HL-60 (cell line): Measurements from ENCODE around the gene LZTR1.

Source experiments
- DNase-seq, 2 experiments: peaks; one replicate each; pipeline ENCODE4 v3.0.0-alpha.2; 2010 to 2020; ENCODE audit warnings: low read depth in 1 of 2, low spot score in 1 of 2
- H3K27ac ChIP-seq: fragments of 250-450 bp; sonication (Bioruptor Pico); replicated peaks from 2 replicates; pipeline ENCODE4 v1.5.1; 2020; ENCODE audit warnings: mild to moderate bottlenecking, moderate library complexity
- H3K27me3 ChIP-seq: fragments of 250-450 bp; sonication (Bioruptor Pico); 2 replicates; pipeline ENCODE4 v1.5.1; 2021; ENCODE audit warnings: mild to moderate bottlenecking, moderate library complexity; ENCODE audit not compliant: insufficient read depth, poor library complexity, severe bottlenecking
- H3K4me3 ChIP-seq: replicated peaks from 2 replicates; pipeline ENCODE4 v1.5.1; 2011; ENCODE audit warnings: mild to moderate bottlenecking, control low read depth, low read length; ENCODE audit not compliant: insufficient read depth
- GABPA ChIP-seq: IDR thresholded peaks from 2 replicates; pipeline ENCODE4 v1.6.1; 2012; ENCODE audit warnings: low read depth
- POLR2AphosphoS5 ChIP-seq: IDR thresholded peaks from 2 replicates; pipeline ENCODE4 v1.6.1; 2012; ENCODE audit warnings: low read depth
- SPI1 ChIP-seq: IDR thresholded peaks from 2 replicates; pipeline ENCODE4 v1.6.1; 2012; ENCODE audit warnings: low read depth, mild to moderate bottlenecking, borderline replicate concordance
- TF ChIP-seq, protein P1 (sequence below): IDR thresholded peaks from 2 replicates; pipeline ENCODE4 v1.6.1; 2012; ENCODE audit warnings: low read depth; ENCODE audit not compliant: insufficient replicate concordance
- TF ChIP-seq, protein P2 (sequence below): IDR thresholded peaks from one replicate; pipeline ENCODE4 v1.5.1; 2011; ENCODE audit warnings: low read length, control low read depth, inconsistent platforms; ENCODE audit not compliant: insufficient read depth

The LZTR1 gene

GRCh38 chr22:20996598-20997535 lies 14.8 kb downstream of the LZTR1 start:
- DNase-seq: no peak
- Histone ChIP-seq H3K27me3 (no peaks in the 10 kb centered on the region), H3K4me3 (no peak overlapping the region), H3K27ac (no peak overlapping the region)
- TF ChIP-seq, protein P1, sequence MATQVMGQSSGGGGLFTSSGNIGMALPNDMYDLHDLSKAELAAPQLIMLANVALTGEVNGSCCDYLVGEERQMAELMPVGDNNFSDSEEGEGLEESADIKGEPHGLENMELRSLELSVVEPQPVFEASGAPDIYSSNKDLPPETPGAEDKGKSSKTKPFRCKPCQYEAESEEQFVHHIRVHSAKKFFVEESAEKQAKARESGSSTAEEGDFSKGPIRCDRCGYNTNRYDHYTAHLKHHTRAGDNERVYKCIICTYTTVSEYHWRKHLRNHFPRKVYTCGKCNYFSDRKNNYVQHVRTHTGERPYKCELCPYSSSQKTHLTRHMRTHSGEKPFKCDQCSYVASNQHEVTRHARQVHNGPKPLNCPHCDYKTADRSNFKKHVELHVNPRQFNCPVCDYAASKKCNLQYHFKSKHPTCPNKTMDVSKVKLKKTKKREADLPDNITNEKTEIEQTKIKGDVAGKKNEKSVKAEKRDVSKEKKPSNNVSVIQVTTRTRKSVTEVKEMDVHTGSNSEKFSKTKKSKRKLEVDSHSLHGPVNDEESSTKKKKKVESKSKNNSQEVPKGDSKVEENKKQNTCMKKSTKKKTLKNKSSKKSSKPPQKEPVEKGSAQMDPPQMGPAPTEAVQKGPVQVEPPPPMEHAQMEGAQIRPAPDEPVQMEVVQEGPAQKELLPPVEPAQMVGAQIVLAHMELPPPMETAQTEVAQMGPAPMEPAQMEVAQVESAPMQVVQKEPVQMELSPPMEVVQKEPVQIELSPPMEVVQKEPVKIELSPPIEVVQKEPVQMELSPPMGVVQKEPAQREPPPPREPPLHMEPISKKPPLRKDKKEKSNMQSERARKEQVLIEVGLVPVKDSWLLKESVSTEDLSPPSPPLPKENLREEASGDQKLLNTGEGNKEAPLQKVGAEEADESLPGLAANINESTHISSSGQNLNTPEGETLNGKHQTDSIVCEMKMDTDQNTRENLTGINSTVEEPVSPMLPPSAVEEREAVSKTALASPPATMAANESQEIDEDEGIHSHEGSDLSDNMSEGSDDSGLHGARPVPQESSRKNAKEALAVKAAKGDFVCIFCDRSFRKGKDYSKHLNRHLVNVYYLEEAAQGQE: no peak
- TF ChIP-seq POLR2AphosphoS5: no peak
- TF ChIP-seq, protein P2, sequence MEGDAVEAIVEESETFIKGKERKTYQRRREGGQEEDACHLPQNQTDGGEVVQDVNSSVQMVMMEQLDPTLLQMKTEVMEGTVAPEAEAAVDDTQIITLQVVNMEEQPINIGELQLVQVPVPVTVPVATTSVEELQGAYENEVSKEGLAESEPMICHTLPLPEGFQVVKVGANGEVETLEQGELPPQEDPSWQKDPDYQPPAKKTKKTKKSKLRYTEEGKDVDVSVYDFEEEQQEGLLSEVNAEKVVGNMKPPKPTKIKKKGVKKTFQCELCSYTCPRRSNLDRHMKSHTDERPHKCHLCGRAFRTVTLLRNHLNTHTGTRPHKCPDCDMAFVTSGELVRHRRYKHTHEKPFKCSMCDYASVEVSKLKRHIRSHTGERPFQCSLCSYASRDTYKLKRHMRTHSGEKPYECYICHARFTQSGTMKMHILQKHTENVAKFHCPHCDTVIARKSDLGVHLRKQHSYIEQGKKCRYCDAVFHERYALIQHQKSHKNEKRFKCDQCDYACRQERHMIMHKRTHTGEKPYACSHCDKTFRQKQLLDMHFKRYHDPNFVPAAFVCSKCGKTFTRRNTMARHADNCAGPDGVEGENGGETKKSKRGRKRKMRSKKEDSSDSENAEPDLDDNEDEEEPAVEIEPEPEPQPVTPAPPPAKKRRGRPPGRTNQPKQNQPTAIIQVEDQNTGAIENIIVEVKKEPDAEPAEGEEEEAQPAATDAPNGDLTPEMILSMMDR: no peak
- TF ChIP-seq GABPA: no peak
- TF ChIP-seq SPI1: no peak

DNA sequence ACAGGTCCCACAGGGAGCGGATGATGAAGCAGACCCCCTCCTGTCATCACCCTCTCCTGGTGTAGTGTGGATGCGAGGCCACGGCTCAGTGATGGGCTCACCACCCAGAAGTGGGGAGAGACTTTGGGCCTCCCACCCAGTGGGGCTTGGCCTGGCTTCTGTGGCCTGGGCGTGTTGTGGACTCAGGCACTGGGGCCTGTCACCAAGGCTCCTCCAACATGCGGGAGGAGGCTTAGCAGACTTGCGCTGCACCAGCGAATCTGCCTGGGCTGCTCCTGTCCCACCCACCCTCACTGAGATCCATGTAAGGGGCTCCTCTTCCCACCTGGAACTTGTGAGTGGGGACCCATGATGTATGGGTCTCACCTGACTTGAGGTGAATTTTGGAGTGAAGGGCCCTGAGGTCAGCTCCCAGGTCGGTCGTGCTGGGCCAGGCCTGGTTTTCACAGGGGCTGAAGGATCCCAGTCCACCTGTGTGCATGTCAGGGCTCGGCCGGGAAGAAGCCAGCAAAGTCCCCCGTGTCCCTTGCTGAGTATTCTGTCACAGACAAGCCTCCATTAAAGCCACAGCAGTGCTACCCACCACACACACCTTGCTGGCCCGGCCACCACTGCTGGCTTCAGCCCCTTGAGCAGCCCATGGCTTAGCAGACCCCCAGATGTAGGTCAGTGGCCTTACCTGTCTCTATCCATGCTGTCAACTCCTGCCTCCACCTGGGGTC lies 15.6 kb downstream of the LZTR1 start:
- Histone ChIP-seq H3K4me3 (no peak overlapping the region), H3K27ac (no peak overlapping the region), H3K27me3 (no peaks in the 10 kb centered on the region)
- TF ChIP-seq, protein P2: no peak
- TF ChIP-seq, protein P1: no peak
- TF ChIP-seq GABPA (no peak), POLR2AphosphoS5 (peak; percentile 16; the same call in 1 of the 2 replicates), SPI1 (no peak)
- no peak for DNase-seq

DNA sequence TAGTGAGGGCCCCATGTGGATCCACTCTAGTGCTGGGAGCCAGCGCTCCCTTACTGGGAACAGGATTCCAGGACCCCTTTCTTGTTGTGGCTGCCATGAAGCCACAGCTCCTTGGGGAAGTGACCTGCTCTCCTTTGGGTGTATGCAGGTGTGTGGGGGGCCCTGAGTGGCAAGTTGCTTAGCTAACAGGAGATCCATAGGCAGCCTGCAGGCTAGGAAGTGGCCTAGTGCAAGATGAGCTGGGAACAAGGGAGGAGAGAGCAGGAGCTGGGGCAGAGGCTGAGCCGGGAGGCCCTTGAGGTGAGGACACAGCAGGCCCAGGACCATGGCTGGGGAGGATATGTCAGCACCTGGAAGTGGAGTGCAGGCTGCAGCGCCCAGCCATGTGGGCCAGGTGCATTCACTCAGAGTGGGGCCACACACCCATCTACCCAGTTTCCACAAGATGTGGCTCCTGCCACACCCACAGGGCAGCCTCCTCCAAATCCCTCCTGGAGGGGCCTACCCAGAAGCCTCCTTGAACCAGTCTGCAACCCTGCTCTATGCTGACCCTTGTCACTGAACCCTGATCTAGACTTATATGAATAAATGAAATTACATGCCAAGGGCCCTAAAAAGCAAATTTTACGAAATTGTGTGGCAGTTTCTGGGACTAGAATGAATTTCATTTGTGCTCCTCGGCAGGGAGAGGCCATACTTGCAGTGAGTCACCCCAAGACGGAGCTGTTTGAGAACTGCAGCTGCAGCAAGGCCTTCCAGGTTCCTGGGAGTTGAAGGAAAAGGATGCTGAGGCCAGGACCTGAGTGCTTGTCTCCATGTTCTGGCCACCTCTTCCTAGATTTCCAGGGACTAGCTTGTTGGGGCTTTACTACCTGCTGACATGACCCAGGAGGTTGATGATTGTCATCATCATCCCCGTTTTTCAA lies 16.6 kb downstream of the LZTR1 start:
- no peak overlapping the region for H3K4me3 ChIP-seq
- TF ChIP-seq, protein P1: no peak
- TF ChIP-seq POLR2AphosphoS5 (peak; percentile 15; the same call in 1 of the 2 replicates), SPI1 (no peak), GABPA (no peak)
- TF ChIP-seq, protein P2: no peak
- H3K27ac ChIP-seq: no peak overlapping the region
- no peak for DNase-seq
- no peaks in the 10 kb centered on the region for H3K27me3 ChIP-seq
